GM19193 (cell line): ENCODE results near the gene ZNF445.

Source experiments
- POLR2A ChIP-seq: IDR thresholded peaks from 4 replicates; pipeline ENCODE4 v1.6.1; 2011; ENCODE audit not compliant: insufficient read depth, insufficient read length; ENCODE audit errors: extremely low read depth

Gene ZNF445

GRCh38 chr3:44392489-44392888 lies 85.0 kb downstream of the ZNF445 start:
- TF ChIP-seq POLR2A, result no peak

- no peak for TF ChIP-seq POLR2A
Observed at GRCh38 chr3:44387404-44387803, 90.1 kb downstream of the ZNF445 start.
